Prostate gland (tissue), 2 donors: ENCODE measurements around the gene RASIP1.

Experiments used
- CTCF ChIP-seq, 4 experiments: fragments of 200-600 bp in 2 of 4; fragments of 450-650 bp in 2 of 4; sonication (generic) in 2 of 4; IDR thresholded peaks; 1 replicate in 3 of 4; 2 replicates in 1 of 4; pipeline ENCODE4 v1.5.1; 2016 to 2019; ENCODE audit warnings: antibody characterized with exemption in 4 of 4, mild to moderate bottlenecking in 2 of 4, moderate library complexity in 2 of 4
- POLR2A ChIP-seq: fragments of 450-650 bp; IDR thresholded peaks from one replicate; pipeline ENCODE4 v1.6.1; 2016; ENCODE audit warnings: antibody characterized with exemption, mild to moderate bottlenecking

DNA sequence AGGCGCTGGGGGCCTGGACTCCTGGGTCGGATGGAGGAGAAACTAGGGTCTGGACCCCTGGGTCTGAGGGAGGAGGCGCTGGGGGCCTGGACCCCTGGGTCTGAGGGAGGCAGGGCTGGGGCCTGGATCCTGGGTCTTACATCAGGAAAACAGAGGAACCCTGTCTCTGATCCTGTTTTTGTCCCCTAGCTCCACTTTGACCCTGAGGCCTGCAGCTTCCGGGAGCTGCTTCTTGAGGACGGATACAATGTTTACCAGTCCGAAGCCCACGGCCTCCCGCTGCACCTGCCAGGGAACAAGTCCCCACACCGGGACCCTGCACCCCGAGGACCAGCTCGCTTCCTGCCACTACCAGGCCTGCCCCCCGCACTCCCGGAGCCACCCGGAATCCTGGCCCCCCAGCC lies 17.3 kb upstream of the RASIP1 start:
- no peak for TF ChIP-seq CTCF (IDR thresholded peaks at IDR 0.05)
- no peak for TF ChIP-seq POLR2A
